NCI-H82 treated with DMSO at 0.1 percent for 48 hours (cell line): ENCODE data around the gene DHRSX.
"Not testable (repeated sequence)": the region's sequence is repeated elsewhere in the genome, so short reads cannot be mapped to it uniquely, and the experiment has no call there.

Experiments
- DNase-seq: peaks from one replicate; lab custom pipeline; 2025; ENCODE audit not compliant: unreplicated experiment; lab: John Stamatoyannopoulos, UW

The DHRSX gene

DNA sequence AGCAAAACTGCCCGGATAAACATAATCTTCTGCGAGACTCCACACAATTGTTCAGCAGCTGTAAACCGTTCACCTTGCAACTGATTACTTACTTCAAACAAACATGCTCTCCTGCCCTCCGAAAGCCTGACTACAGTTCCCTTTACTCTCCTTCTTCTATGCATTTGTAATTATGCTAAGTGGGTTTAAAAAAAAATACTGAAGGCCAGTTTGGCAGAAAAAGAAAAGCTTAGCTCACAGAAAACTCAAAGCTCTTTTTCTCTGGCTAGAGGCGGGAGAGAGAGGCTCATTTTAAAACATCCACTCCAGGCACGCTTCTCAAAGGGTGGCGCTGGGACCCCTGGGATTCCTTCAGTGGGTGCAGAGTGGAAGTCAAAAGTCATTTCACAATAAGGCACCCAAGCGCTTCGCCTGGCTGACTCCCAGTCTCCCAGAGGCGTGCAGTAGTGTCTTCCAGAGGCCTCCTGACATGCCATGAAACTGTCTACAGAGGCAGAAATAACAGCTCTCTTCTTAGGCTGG, 1.9 kb downstream of the DHRSX start:
- no peak for DNase-seq

DNA sequence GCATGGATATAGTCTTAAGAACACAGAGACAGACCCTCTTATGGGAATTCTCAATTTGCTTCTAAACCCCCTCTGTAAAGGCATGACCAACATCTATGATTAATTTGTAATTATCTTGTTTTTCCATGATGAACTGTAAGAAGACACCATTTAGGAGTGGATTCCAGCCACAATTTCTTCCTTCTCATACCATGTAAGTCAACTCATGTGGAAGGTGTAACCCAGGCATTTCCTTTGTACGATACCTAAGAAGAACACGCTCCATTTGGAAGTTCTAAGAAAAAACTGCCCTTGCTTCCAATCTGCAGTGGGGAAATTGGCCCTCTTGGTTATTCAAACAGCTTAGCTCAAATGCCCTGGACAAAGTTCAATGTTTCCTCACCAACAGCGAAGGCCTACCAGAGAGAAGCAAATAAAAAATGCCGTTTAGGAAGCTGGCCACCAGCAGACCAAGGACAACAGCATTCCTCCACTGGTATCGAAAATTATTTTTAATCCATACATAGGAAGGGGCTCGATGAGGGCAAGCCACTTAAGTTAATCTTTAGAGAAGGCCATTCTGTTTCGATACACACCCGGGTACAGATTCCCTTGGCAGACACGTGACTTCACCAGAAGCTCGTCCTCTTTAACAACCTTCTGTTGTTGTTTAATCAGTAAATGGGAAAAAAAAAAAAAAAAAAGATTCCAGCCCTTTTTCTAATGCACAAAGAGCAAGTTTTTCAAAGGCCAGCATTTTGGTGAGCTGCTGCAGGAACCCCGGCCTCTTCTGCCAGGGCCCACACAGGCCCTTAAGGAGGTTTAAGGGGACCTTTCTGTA, 2.6 kb downstream of the DHRSX start:
- DNase-seq = no peak

DNA sequence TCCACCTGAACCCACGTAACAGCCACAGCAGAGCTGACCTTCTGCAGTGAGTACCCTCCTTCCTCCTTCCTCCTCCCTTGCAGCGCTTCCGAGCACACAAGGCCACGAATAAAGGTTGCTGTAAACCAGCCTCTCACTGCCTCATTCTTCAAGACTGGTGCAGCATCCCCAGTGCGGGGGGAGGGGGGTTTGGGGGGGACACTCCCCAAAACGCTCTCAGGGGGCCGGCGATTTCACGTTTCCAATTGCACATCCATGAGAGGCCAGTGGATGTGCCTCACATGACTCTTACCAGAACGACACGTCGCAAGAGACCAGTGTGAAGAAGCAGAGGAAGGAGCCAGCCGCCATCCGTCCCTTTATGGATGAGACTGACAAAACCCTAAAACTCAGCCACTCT, 5.2 kb downstream of the DHRSX start:
- no peak for DNase-seq

DNA sequence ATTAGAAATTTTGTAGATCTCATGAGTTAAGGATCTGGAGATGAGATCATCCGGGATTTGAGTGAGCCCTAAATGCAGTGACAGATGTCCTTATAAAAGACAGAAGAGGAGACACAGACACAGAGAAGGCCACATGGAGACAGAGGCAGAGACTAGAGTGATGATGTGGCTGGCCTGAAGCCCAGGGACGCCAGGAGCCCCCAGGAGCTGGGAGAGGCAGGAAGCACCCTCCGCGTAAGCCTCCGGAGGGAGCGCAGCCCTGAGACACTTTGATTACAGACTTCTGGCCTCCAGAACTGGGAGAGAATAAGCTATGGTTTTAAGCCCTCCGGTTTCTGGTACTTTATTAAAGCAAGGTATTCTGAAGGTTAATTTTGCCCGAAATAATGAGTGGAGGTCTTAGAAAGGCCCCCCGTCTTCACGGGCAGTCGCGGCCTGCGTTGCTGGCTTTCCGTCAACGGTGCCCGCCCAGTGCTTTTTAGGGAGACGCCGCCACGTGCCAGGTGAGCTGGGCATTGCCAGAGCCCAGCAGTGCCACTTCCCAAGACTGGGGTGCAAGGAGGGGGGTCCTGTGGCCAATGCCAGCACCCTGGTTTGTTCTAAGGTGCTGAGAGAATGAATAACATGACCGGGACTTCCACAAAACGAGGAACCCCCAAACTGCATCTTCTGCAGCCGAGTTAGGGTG, 8.1 kb downstream of the DHRSX start:
- no peak for DNase-seq

DNA sequence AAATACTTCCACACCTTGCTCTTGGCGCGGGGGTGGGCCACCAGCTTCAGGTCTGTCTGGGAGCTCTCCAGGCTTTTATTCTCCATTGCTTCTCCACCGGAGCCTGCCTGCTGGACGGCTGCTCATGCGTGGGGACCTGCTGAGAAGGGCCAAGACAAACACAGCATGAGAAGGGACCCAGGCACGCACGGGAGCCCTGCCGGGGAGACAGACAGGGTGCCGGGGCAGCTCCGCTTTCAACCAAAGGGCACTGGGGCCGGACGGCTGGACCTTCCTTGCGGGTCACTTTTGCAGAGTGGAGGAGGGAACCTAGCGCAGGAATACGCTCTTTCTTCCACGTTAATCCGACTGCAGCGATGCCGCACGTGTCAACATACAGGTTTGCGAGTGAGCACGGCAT, 10.1 kb downstream of the DHRSX start:
- DNase-seq = no peak

DNA sequence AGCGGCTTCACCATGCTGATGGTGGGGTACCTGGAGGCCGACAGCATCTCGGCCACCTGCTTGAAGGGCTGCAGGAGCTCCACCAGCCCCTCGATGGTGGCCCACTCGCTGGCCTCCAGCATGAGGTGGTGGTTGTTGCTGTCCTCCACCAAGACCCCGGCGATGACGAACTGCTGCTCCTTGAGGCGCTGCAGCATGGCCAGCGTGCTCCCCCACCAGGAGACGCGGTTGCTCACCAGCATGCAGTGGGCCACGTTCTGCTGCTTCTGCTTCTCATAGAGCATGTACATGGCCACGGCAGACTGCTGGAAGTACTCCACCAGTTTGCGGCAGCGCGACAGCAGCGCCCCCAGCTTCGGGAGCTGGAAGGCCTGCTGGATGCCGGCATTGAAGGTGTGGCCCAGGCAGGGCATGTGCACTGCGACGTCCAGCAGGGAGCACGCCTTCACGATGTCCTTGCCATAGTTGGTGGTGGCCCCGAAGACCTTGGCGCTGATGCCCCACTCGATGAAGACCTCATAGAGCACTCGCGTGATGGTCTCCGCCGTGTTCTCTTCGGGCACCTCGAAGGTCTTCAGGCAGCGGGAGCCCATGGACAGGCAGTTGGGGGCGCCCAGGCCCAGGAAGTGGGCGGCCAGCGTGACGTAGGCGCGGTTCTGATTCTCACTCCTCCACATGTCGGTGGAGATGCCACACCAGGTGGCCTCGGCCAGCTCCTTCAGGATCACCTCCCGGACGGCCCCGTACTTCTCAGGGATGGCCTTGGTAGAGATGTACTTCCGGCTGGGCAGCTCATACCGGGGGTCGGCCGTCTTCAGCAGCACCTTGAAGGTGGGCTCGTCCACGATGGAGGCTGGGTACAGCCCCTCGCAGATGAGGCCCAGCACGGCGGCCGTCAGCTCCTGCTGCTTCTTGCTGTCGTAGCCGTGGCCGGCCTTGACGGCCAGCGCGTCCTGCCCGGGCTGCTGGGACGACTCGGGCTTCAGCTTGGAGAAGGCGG, 11.0 kb downstream of the DHRSX start:
- DNase-seq = no peak

DNA sequence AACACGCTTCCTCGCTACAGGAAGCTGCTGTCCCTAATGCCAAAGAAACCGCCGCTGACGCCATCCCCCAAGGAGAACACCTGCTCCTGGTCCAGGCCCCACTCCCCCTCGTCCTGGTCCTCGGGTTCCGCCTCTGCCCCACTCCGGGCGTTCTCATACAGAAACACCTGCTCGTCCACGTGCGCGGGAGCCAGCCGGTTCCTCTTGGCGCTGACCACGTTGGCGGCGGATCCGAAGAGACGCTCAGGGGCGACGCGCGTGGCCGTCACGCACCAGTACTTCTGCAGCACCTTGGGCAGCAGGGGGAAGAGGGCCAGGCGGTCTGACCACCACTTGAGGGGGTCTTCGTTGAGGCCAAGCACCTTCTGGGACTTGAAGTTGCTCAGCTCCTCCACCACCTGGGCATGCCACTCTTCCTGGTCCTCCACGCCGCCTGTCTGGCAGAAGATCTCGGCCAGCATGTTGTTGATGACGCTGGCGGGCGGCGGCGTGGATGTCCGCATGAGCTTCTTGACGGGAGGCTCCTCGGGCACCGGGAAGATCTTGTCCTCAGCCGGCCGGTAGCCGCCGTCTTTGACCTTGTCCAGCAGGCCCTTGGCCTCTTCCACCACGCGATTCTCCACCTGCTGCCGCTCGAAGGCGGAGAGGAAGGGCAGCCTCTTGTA, 12.0 kb downstream of the DHRSX start:
- no peak for DNase-seq

DNA sequence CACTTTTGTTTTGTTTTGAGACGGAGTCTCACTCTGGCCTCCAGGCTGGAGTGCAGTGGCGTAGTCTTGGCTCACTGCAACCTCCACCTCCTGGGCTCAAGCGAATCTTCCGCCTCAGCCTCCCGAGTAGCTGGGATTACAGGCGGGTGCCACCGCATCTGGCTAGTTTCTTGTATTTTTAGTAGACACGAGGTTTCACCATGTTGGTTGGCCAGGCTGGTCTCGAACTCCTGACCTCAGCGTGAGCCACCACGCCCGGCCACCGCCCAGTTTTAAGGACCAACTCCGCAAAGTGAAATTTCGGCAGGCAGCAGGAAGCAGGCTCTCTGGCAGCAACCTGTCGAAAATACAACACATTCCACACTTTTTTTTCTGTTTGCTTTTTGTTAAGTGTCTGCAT, 13.4 kb downstream of the DHRSX start:
- no peak for DNase-seq

DNA sequence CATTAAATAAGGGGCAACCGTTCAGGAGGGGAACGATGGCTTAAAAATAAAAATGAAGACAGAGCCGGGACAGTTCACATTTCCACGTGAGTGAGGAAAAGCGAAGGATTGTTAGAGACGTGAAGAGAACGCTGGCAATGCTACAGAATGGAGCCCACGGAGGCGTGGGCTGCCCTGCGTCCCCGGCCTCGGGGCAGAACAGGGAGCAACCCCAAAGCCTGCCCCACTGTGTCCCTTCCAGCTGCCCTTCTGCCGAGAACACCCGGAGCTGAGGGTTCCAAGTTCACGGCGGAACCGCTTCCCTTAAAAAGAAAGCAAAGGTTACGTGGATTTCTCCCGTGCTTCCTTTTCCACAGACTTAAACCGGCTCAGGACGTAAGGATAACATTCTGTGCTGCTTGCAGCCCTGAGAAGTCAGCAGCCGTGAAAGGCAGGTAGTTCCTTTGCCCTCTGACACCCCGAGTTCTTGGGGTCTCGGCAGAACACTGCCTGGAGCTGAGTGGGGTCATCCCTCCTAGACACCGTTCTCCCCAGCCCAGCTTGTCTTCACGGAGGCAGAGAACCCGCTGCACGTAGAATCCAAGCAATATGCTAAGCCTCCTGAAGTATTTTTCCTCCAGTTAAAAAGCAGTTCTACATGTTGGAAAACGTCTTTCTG, 14.2 kb downstream of the DHRSX start:
- no peak for DNase-seq

DNA sequence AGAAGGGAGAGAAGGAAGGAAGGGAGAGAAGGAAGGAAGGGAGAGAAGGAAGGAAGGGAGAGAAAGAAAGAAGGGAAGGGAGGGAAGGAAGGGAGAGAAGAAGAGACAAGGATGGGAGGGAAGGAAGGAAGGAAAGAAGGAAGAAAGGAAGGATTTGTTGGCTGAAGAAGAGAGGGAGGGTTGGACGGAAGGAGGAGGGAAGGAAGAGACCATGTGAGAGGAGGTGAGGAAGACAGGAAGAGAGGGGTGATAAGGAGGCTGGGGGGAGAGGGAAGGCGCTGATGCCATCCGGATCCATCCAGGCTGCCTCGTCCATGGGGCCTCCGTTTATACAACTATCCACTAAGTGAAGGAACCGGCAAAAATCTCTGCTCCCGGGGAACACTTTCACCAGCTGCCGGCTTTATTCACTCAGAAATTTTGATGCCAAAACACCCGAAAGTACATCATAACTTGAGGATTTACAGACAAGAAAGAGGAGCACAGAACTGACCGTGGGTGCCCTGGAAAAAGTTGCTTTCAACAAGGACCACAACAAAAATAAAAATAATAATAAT, 14.9 kb downstream of the DHRSX start:
- DNase-seq = no peak

DNA sequence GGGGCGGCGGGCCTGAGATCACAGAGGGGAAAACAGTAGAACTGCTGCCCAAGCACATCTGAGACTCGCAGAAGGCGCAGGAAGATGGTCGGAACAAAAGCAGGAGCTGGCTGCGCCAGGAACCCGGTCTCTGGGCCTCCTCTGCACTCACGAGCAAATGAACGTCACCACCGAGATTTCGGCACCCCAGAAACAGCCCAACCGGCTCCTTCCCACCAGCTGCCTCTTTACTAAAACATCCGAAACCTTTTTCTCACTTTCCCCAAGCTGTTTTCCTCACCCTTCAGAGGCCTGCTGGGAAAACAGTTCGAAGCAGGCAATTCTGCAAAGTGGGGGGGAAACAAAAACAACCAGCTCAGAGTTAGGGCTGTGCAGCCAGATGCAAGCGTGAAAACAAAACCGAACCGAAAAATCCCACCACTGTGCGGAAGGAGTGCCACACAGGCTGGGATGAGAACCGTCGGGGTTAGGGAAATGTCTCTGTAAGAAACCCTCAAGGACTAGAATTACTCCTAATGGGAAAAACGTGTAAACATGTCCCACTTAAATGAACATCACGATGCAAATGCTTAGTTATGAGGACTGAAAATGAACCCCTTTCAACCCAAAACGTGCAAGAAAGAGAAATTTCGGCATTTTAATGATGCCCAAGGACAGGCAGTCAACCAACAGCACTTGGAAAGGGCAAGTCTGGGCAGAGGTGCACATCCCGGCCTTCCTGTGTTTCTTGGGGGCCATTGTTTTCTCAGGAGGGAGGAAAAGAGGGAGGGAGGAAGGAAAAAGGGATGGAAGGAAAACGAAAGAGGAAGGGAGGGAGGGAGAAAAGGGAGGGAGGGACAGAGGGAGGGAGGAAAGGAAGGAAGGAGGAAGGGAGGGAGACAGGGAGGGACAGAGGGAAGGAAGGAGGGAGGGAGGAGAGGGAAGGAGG, 15.8 kb downstream of the DHRSX start:
- no peak for DNase-seq

DNA sequence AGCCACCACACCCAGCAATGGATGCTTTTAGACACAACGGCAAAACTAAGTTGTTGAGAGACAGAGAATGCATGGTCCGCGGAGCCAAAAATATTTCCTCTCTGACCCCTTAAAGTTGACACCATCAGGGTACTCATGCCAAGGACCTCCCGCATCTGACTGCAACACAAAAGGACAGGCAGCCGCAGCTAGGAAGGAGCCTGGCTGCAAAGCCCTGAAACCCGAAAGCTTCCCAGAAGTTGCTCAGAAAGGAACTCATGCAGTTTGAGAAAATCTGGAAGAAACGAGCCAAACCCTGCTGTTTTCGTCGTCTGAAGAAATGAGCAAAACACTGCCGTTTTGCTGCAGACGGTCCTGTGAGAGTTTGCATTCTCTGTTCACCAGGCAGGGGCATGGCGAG, 16.5 kb downstream of the DHRSX start:
- no peak for DNase-seq

DNA sequence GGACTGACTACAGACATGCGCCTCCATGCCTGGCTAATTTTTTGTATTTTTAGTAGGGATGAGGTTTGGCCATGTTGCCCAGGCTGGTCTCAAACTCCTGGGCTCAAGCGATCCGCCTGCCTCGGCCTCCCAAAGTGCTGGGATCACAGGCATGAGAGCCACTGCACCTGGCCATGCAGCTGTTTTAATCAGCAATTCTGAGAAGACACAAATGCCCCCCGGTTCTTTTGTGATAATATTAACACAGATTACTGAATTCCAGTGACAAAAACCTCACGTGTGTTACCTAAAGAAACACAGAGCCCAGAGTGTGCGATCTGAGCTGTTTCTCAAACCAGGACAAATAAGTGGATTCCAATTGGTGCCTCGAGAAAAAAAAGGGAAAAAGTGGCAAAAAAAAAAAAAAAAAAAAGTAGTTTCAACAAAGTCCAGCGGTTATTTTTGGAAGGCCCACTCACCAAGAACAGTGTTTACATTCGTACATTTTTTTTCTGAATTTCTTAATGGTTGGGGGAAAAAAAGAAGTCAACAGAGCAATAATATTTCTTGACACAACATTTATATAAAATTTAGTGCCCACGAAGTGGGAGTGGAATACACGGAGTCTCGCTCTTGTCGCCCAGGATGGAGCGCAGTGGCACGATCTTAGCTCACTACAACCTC, 17.2 kb downstream of the DHRSX start:
- no peak for DNase-seq

DNA sequence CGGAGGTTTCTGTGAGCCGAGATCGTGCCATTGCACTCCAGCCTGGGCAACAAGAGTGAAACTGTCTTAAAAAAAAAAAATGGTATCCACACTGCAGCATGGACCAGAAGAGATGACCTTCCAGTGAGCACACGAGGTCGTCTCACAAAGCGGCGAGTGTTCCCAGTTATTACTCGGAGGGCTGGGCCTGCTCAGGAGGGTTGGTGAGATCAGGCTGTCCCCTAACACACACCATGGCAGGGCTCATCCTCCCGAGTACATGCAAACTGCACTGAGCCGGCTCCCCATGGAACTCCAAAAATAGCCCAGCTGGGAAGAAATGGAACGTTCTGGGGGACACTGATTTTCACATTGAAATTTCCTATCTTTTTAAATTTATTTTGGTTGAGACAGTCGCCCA, 19.2 kb downstream of the DHRSX start:
- not testable (repeated sequence) for DNase-seq

DNA sequence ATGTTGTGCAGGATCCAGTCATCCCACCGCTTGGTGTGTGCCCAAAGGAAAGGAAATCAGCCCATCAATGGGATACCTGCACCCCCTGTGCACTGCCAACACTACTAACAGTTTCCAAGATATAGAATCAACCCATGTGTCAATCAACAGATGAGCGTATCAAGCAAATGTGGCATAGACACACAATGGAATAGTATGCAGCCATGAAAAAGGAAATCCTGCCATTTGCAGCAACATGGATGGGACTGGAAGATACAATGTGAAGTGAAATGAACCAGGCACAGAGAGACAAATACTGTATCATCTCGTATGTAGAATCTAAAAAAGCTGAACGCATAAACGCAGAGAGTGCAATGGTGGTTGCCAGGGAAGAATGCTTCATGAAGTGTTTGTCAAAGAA, 20.8 kb downstream of the DHRSX start:
- DNase-seq = not testable (repeated sequence)

DNA sequence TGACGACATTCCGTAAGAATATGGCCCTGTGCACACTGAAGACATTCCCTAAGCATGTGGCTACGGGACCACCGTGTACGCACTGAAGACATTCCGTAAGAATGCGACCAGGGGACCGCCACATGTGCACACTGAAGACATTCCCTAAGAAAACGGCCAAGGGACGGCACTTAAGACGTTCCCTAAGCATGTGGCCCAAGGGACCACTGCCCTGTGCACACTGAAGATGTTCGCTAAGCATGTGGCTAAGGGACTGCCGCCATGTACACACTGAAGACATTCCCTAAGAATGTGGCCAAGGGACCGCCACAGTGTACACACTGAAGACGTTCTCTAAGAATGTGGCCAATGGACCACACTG, 21.4 kb downstream of the DHRSX start:
- DNase-seq = no peak

DNA sequence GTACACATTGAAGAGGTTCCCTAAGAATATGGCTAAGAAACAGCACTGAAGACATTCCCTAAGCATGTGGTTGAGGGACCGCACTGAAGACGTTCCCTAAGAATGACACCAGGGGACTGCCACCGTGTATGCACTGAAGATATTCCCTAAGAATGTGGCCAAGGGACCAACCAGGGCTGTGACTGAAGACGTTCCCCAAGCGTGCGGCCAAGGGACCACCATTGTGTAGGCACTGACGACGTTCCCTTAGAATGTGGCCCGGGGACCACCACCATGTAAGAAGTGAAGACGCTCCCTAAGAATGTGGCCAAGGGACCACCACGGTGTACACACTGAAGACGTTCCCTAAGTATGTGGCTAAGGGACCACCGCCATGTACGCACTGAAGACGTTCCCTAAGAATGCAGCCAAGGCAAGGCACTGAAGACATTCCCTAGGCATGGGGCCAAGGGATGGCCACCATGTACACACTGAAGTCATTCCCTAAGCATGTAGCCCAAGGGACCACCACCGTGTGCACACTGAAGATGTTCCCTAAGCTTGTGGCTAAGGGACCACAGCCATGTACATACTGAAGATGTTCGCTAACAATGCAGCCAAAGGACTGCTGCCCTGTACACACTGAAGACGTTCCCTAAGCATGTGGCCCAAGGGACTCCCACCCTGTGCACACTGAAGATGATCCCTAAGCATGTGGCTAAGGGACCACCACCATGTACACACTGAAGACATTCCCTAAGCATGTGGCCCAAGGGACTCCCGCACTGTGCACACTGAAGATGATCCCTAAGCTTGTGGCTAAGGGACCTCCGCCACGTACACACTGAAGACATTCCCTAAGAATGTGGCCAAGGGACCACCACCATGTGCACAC, 22.0 kb downstream of the DHRSX start:
- DNase-seq = no peak
